AG10803 (cell line): ENCODE data around the gene DNAH14.
"Not testable (repeated sequence)": the region's sequence is repeated elsewhere in the genome, so short reads cannot be mapped to it uniquely, and the experiment has no call there.

ENCODE experiments used
- DNase-seq: peaks from one replicate; pipeline ENCODE4 v3.0.0; 2010; ENCODE audit warnings: low read depth
- H3K4me3 ChIP-seq: 2 replicates; pipeline ENCODE4 v1.5.1; 2011; ENCODE audit warnings: mild to moderate bottlenecking, low read length, control low read depth
- CTCF ChIP-seq: conservative IDR thresholded peaks from 2 replicates; pipeline ENCODE4 v1.5.1; 2011; ENCODE audit warnings: mild to moderate bottlenecking, low read length, control low read depth, inconsistent platforms

Gene DNAH14

GRCh38 chr1:225156254-225156653 lies 226.8 kb downstream of the DNAH14 start:
- no peak for DNase-seq
- H3K4me3 ChIP-seq: no peak overlapping the region
- no peak for TF ChIP-seq CTCF

- no peak for TF ChIP-seq CTCF
- DNase-seq: no peak
These were observed 228.8 kb downstream of the DNAH14 start for GRCh38 chr1:225158291-225158690.

GRCh38 chr1:225159793-225160192 lies 230.3 kb downstream of the DNAH14 start:
- no peak for DNase-seq
- H3K4me3 ChIP-seq: no peak overlapping the region
- TF ChIP-seq CTCF: no peak

More at GRCh38 chr1:225158291-225158690, 228.8 kb downstream of the DNAH14 start:
- H3K4me3 ChIP-seq: no peak overlapping the region

GRCh38 chr1:225177409-225177808 lies 247.9 kb downstream of the DNAH14 start:
- not testable (repeated sequence) for H3K4me3 ChIP-seq, DNase-seq

- DNase-seq: no peak
- TF ChIP-seq CTCF: no peak
- no peak overlapping the region for H3K4me3 ChIP-seq
These were observed 250.2 kb downstream of the DNAH14 start for GRCh38 chr1:225179686-225180085.

GRCh38 chr1:225182716-225183115 lies 253.2 kb downstream of the DNAH14 start:
- H3K4me3 ChIP-seq: no peak overlapping the region
- no peak for TF ChIP-seq CTCF
- DNase-seq: no peak

- DNase-seq: no peak
- TF ChIP-seq CTCF: no peak
- no peak overlapping the region for H3K4me3 ChIP-seq
These were observed 261.8 kb downstream of the DNAH14 start for GRCh38 chr1:225191199-225191753.

GRCh38 chr1:225201447-225201846 lies 272.0 kb downstream of the DNAH14 start:
- DNase-seq: no peak
- no peak overlapping the region for H3K4me3 ChIP-seq
- TF ChIP-seq CTCF: no peak
